H1 (cell line): ENCODE results near the gene THRB. TPM values are rescaled to one million over a fixed set of nuclear protein-coding genes. Genes with fewer than 3 reads are reported as not detected.

Source experiments
- CTCF ChIA-PET: fragments of 300-600 bp; sonication (Branson Sonifier 250); formaldehyde crosslinking; loops from one replicate; lab custom pipeline; 2021; ENCODE audit not compliant: partially characterized antibody; lab: Charles Lee
- POLR2A ChIA-PET: fragments of 300-600 bp; sonication (Branson Sonifier 250); formaldehyde crosslinking; loops from one replicate; lab custom pipeline; 2021; ENCODE audit warnings: inconsistent platforms; ENCODE audit not compliant: partially characterized antibody; lab: Charles Lee
- DNase-seq, 2 experiments: peaks; one replicate each; pipeline versions ENCODE4 v3.0.0 to v3.0.0-alpha.2; 2010 to 2022; ENCODE audit warnings: low spot score in 2 of 2, low read depth in 1 of 2, mixed read lengths in 1 of 2
- FAIRE-seq: peaks from 2 replicates; lab custom pipeline; 2011; peaks lifted over from hg19 to GRCh38; lab: Jason Lieb, UNC
- H2AFZ ChIP-seq: 2 replicates; pipeline ENCODE4 v1.8.1; 2012; ENCODE audit warnings: low read length, inconsistent platforms
- H2AK5ac ChIP-seq: 2 replicates; pipeline ENCODE4 v1.6.1; 2013; ENCODE audit warnings: low read depth, low read length
- H2BK120ac ChIP-seq: replicated peaks from 2 replicates; pipeline ENCODE3; 2013; ENCODE audit warnings: low read depth, low read length, inconsistent platforms
- H2BK12ac ChIP-seq: 2 replicates; pipeline ENCODE4 v1.6.1; 2013; ENCODE audit warnings: low read depth, low read length
- H2BK15ac ChIP-seq: 2 replicates; pipeline ENCODE4 v1.6.1; 2013; ENCODE audit warnings: low read length
- H2BK20ac ChIP-seq: 2 replicates; pipeline ENCODE4 v1.6.1; 2013; ENCODE audit warnings: low read length
- H2BK5ac ChIP-seq: 2 replicates; pipeline ENCODE4 v1.6.1; 2013; ENCODE audit warnings: low read depth, low read length
- H3K14ac ChIP-seq: 2 replicates; pipeline ENCODE4 v1.6.1; 2013; ENCODE audit warnings: inconsistent platforms; ENCODE audit not compliant: insufficient read length
- H3K18ac ChIP-seq: 2 replicates; pipeline ENCODE4 v1.6.1; 2013; ENCODE audit warnings: low read length; ENCODE audit errors: extremely low read depth
- H3K23ac ChIP-seq: 2 replicates; pipeline ENCODE4 v1.6.1; 2013; ENCODE audit warnings: inconsistent platforms; ENCODE audit not compliant: insufficient read length
- H3K23me2 ChIP-seq: 2 replicates; pipeline ENCODE4 v1.6.1; 2013; ENCODE audit warnings: low read depth, low read length
- H3K27ac ChIP-seq: 2 replicates; pipeline ENCODE4 v1.6.1; 2011; ENCODE audit warnings: low read depth, low read length, inconsistent platforms
- H3K27me3 ChIP-seq, 4 experiments: replicated peaks in 1 of 4; 1 replicate in 1 of 4; 2 replicates in 3 of 4; pipeline versions ENCODE4 v1.6.1 to v1.8.1; 2011 to 2013; ENCODE audit warnings: low read length in 3 of 4, mild to moderate bottlenecking in 3 of 4, inconsistent platforms in 2 of 4, mixed read lengths in 2 of 4, moderate library complexity in 1 of 4; ENCODE audit not compliant: control insufficient read depth in 3 of 4, insufficient read depth in 3 of 4; ENCODE audit errors: extremely low read depth in 1 of 4
- H3K36me3 ChIP-seq, 4 experiments: 2 replicates each; pipeline versions ENCODE4 v1.6.1 to v1.8.1; 2011 to 2013; ENCODE audit warnings: mild to moderate bottlenecking in 4 of 4, low read length in 3 of 4, moderate library complexity in 2 of 4, control low read depth in 1 of 4, inconsistent platforms in 1 of 4; ENCODE audit not compliant: insufficient read depth in 4 of 4, control insufficient read depth in 2 of 4
- H3K4ac ChIP-seq: replicated peaks from 2 replicates; pipeline ENCODE3; 2013; ENCODE audit warnings: low read length, low read depth, mixed read lengths, inconsistent platforms; ENCODE audit not compliant: insufficient read length
- H3K4me1 ChIP-seq, 4 experiments: replicated peaks in 1 of 4; 1 replicate in 1 of 4; 2 replicates in 3 of 4; pipeline versions ENCODE4 v1.6.1 to v1.8.1; 2011 to 2013; ENCODE audit warnings: low read length in 3 of 4, inconsistent platforms in 2 of 4, mixed read lengths in 1 of 4; ENCODE audit not compliant: insufficient read depth in 4 of 4, control insufficient read depth in 3 of 4
- H3K4me2 ChIP-seq, 2 experiments: 2 replicates each; pipeline versions ENCODE4 v1.6.1 to v1.8.1; 2011 to 2013; ENCODE audit warnings: low read depth in 2 of 2, low read length in 2 of 2, control low read depth in 1 of 2, inconsistent platforms in 1 of 2, mild to moderate bottlenecking in 1 of 2; ENCODE audit not compliant: insufficient read depth in 1 of 2
- H3K4me3 ChIP-seq, 4 experiments: fragments of 200-600, 300-600 bp in 1 of 4; sonication (generic), shearing (Covaris generic), sonication (Bioruptor Twin) in 1 of 4; 2 replicates each; pipeline versions ENCODE4 v1.5.1 to v1.8.1; 2011 to 2016; ENCODE audit warnings: low read length in 4 of 4, low read depth in 3 of 4, control low read depth in 2 of 4, inconsistent platforms in 2 of 4, mild to moderate bottlenecking in 2 of 4, mixed read lengths in 1 of 4, moderate library complexity in 1 of 4; ENCODE audit not compliant: insufficient read depth in 2 of 4; ENCODE audit errors: extremely low read depth in 1 of 4
- H3K56ac ChIP-seq: replicated peaks from 2 replicates; pipeline ENCODE3; 2013; ENCODE audit warnings: low read depth, mild to moderate bottlenecking, mixed read lengths, low read length, inconsistent platforms; ENCODE audit not compliant: insufficient read length
- H3K79me1 ChIP-seq: 2 replicates; pipeline ENCODE4 v1.6.1; 2013; ENCODE audit warnings: low read depth, low read length, control low read depth
- H3K79me2 ChIP-seq, 2 experiments: 2 replicates each; pipeline versions ENCODE4 v1.6.1 to v1.8.1; 2012 to 2013; ENCODE audit warnings: low read length in 2 of 2, mild to moderate bottlenecking in 2 of 2, inconsistent platforms in 1 of 2; ENCODE audit not compliant: insufficient read depth in 2 of 2, control insufficient read depth in 1 of 2
- H3K9ac ChIP-seq, 4 experiments: replicated peaks in 1 of 4; 1 replicate in 1 of 4; 2 replicates in 3 of 4; pipeline versions ENCODE4 v1.6.1 to v1.8.1; 2011 to 2013; ENCODE audit warnings: low read depth in 3 of 4, low read length in 3 of 4, control low read depth in 2 of 4, mild to moderate bottlenecking in 2 of 4, moderate library complexity in 2 of 4, inconsistent platforms in 1 of 4; ENCODE audit errors: extremely low read depth in 1 of 4
- H3K9me3 ChIP-seq, 2 experiments: 2 replicates each; pipeline versions ENCODE4 v1.6.1 to v1.8.1; 2012 to 2013; ENCODE audit warnings: mild to moderate bottlenecking in 2 of 2, moderate library complexity in 2 of 2, control low read depth in 1 of 2, inconsistent platforms in 1 of 2, low read depth in 1 of 2, low read length in 1 of 2, mixed read lengths in 1 of 2; ENCODE audit not compliant: insufficient read depth in 2 of 2
- H4K20me1 ChIP-seq, 2 experiments: replicated peaks in 1 of 2; 2 replicates each; pipeline versions ENCODE3 to v1.8.1; 2011 to 2013; ENCODE audit warnings: inconsistent platforms in 2 of 2, low read length in 2 of 2, mild to moderate bottlenecking in 1 of 2; ENCODE audit not compliant: insufficient read depth in 2 of 2, control insufficient read depth in 1 of 2
- H4K5ac ChIP-seq: 2 replicates; pipeline ENCODE4 v1.6.1; 2013; ENCODE audit warnings: low read length, low read depth, mixed read lengths, inconsistent platforms; ENCODE audit not compliant: insufficient read length
- H4K8ac ChIP-seq: 2 replicates; pipeline ENCODE4 v1.8.0; 2013; ENCODE audit warnings: mild to moderate bottlenecking, moderate library complexity, low read length, inconsistent platforms; ENCODE audit not compliant: insufficient read depth; ENCODE audit errors: extremely low read depth
- H4K91ac ChIP-seq: replicated peaks from 2 replicates; pipeline ENCODE3; 2013; ENCODE audit warnings: low read length, mixed read lengths, inconsistent platforms; ENCODE audit not compliant: insufficient read length
- CTBP2 ChIP-seq: IDR thresholded peaks from 2 replicates; pipeline ENCODE4 v1.7.0; 2011; ENCODE audit warnings: borderline replicate concordance, mild to moderate bottlenecking, moderate library complexity, mixed read lengths, low read length; ENCODE audit not compliant: insufficient read depth, insufficient read length
- GABPA ChIP-seq: IDR thresholded peaks from 2 replicates; pipeline ENCODE4 v1.6.1; 2011; ENCODE audit warnings: mild to moderate bottlenecking, low read length, moderate library complexity, borderline replicate concordance; ENCODE audit not compliant: insufficient read depth
- NANOG ChIP-seq: IDR thresholded peaks from 2 replicates; pipeline ENCODE4 v1.6.1; 2011; ENCODE audit warnings: low read length, low read depth, mild to moderate bottlenecking, inconsistent platforms; ENCODE audit not compliant: insufficient read depth, poor library complexity, severe bottlenecking
- SP1 ChIP-seq: IDR thresholded peaks from 2 replicates; pipeline ENCODE4 v1.6.1; 2011; ENCODE audit warnings: low read depth, low read length
- SUZ12 ChIP-seq: fragments of 200-600 bp; sonication (generic); IDR thresholded peaks from 2 replicates; pipeline ENCODE4 v1.6.1; 2012; ENCODE audit warnings: mild to moderate bottlenecking, inconsistent platforms, low read length, moderate library complexity, mixed read lengths
- WGBS, 2 experiments: shearing (Covaris generic) in 1 of 2; methylation state at CpG; one replicate each; pipeline versions ENCODE4 v1.1.6 to v1.1.7; 2013 to 2015; ENCODE audit warnings: low lambda C conversion rate in 2 of 2, mixed read lengths in 2 of 2, inconsistent platforms in 1 of 2, low coverage in 1 of 2, missing lambda C conversion rate in 1 of 2; ENCODE audit not compliant: insufficient replicate concordance in 2 of 2, insufficient coverage in 1 of 2, insufficient read length in 1 of 2; ENCODE audit errors: extremely low coverage in 1 of 2, missing lambda C conversion rate in 1 of 2; 5-methylcytosine and 5-hydroxymethylcytosine counted together
- polyA plus RNA-seq, 7 experiments: library from polyadenylated mRNA; depleted of rRNA in 3 of 7; stranded (reverse) in 5 of 7; unstranded in 2 of 7; fragments of >200 nt in 5 of 7; fragments of 200-250 nt in 2 of 7; gene quantifications; 1 replicate in 5 of 7; 2 replicates in 1 of 7; 4 replicates in 1 of 7; pipeline versions ENCODE4 v1.2.1 to v1.2.3, GENCODE V29; 2011 to 2013; ENCODE audit warnings: missing spikeins in 2 of 7, mixed read lengths in 2 of 7
- total RNA-seq: library from RNA; stranded (reverse); fragmentation: NEBNext Ultra II Directional; extraction: Animal tissue kit (Norgen Biotek cat#: 25700); gene quantifications from 2 replicates; pipeline ENCODE4 v1.2.1, GENCODE V29; 2021

The THRB gene
- total and polyA plus RNA-seq, 2 of the 8 experiments (the other 6 are each of a cell fraction or from before 2014, with no cell fraction given), result 0.98 to 3.9 TPM

GRCh38 chr3:24446032-24446431 lies 48.6 kb downstream of the THRB start:
- Histone ChIP-seq H3K9me3 (no peaks in the 10 kb centered on the region), H3K4me2 (no peak overlapping the region), H3K23ac (no peak overlapping the region), H4K5ac (no peak overlapping the region), H3K4me3 (no peak overlapping the region), H3K36me3 (no peaks in the 10 kb centered on the region), H3K14ac (no peak overlapping the region), H2AK5ac (no peak overlapping the region), H3K4ac (no peak overlapping the region), H3K27me3 (no peaks in the 10 kb centered on the region), H2AFZ (no peak overlapping the region), H2BK15ac (no peak overlapping the region), H2BK12ac (no peak overlapping the region), H2BK20ac (no peak overlapping the region), H4K91ac (no peak overlapping the region), H4K20me1 (no peaks in the 10 kb centered on the region), H3K23me2 (no peaks in the 10 kb centered on the region), H4K8ac (no peak overlapping the region), H3K4me1 (no peaks in the 10 kb centered on the region), H3K79me1 (no peaks in the 10 kb centered on the region), H3K9ac (no peak overlapping the region), H3K79me2 (no peaks in the 10 kb centered on the region), H2BK5ac (no peak overlapping the region), H3K56ac (no peak overlapping the region), H3K18ac (no peak overlapping the region), H2BK120ac (no peak overlapping the region), H3K27ac (no peak overlapping the region)
- ChIA-PET POLR2A (no interaction called here), CTCF (interaction anchor here (1.0 to 1.1 kb wide), 2 partner anchors 182 to 259 kb away, joined by 3 read pairs; no protein-coding TSS in a partner anchor)
- FAIRE-seq, result no peak
- WGBS, 2 experiments, result 88% methylated on average over 1 of the region's 1 CpG; no CpG with 5 or more reads in 1 of the 2 experiments
- DNase-seq, result no peak
- TF ChIP-seq CTBP2 (no peak), SUZ12 (no peak), NANOG (no peak), GABPA (no peak), SP1 (no peak)
- TF ChIP-seq, all 59 proteins: peak for 0
